ENCODE measurements around the gene STK39.

STK39 gene

GRCh38 chr2:167990062-167990461, 257.3 kb downstream of the STK39 start:
- DNase-seq (ENCODE audit: low read depth): no peak

GRCh38 chr2:167988296-167988695, 259.1 kb downstream of the STK39 start:
- no peak for DNase-seq (ENCODE audit: low read depth)

GRCh38 chr2:167987558-167987957, 259.8 kb downstream of the STK39 start:
- no peak for DNase-seq (ENCODE audit: low read depth)

GRCh38 chr2:167987026-167987425, 260.4 kb downstream of the STK39 start:
- no peak for DNase-seq (ENCODE audit: low read depth)

GRCh38 chr2:167986223-167986622, 261.2 kb downstream of the STK39 start:
- DNase-seq (ENCODE audit: low read depth): no peak

GRCh38 chr2:167981945-167982344, 265.4 kb downstream of the STK39 start:
- no peak for DNase-seq (ENCODE audit: low read depth)

- no peak for DNase-seq (ENCODE audit: low read depth)
Observed at GRCh38 chr2:167980439-167980838, 267.0 kb downstream of the STK39 start.

GRCh38 chr2:167972746-167973145, 274.6 kb downstream of the STK39 start:
- no peak for DNase-seq (ENCODE audit: low read depth)

- DNase-seq (ENCODE audit: low read depth): no peak
Observed at GRCh38 chr2:167972020-167972419, 275.4 kb downstream of the STK39 start.

GRCh38 chr2:167966937-167967913, 280.2 kb downstream of the STK39 start:
- no peak for DNase-seq (ENCODE audit: low read depth)

- no peak for DNase-seq (ENCODE audit: low read depth)
Observed at GRCh38 chr2:167965907-167966761, 281.3 kb downstream of the STK39 start.

- DNase-seq (ENCODE audit: low read depth): no peak
Observed at GRCh38 chr2:167964650-167965413, 282.6 kb downstream of the STK39 start.

- no peak for DNase-seq (ENCODE audit: low read depth)
Observed at GRCh38 chr2:167963899-167964649, 283.3 kb downstream of the STK39 start.

GRCh38 chr2:167962436-167963226, 284.8 kb downstream of the STK39 start:
- no peak for DNase-seq (ENCODE audit: low read depth)

- no peak for DNase-seq (ENCODE audit: low read depth)
Observed at GRCh38 chr2:167961536-167962048, 285.8 kb downstream of the STK39 start.

- DNase-seq (ENCODE audit: low read depth): no peak
Observed at GRCh38 chr2:167960089-167960747, 287.2 kb downstream of the STK39 start.

GRCh38 chr2:167957662-167958061, 289.7 kb downstream of the STK39 start:
- no peak for DNase-seq (ENCODE audit: low read depth)

GRCh38 chr2:167955264-167955906, 292.0 kb downstream of the STK39 start:
- no peak for DNase-seq (ENCODE audit: low read depth)

GRCh38 chr2:167954495-167954894, 292.9 kb downstream of the STK39 start:
- no peak for DNase-seq (ENCODE audit: low read depth)

Measured in GM04503 (cell line).